PFSK-1 (cell line): ENCODE data around the gene HHATL.

ENCODE experiments used
- FOXP2 ChIP-seq: optimal IDR thresholded peaks from 2 replicates; pipeline ENCODE3; 2011; ENCODE audit warnings: borderline replicate concordance, control low read depth, inconsistent platforms; ENCODE audit not compliant: insufficient read depth; ENCODE audit errors: extremely low read length, extremely low read depth
- POLR2AphosphoS5 ChIP-seq: IDR thresholded peaks from 2 replicates; pipeline ENCODE4 v1.6.1; 2012; ENCODE audit warnings: low read depth, mild to moderate bottlenecking, control low read depth, low read length, moderate library complexity
- SIN3A ChIP-seq: IDR thresholded peaks from 2 replicates; pipeline ENCODE4 v1.6.1; 2012; ENCODE audit warnings: mild to moderate bottlenecking, low read length, moderate library complexity, borderline replicate concordance; ENCODE audit not compliant: insufficient read depth
- TAF1 ChIP-seq: IDR thresholded peaks from 2 replicates; pipeline ENCODE4 v1.6.1; 2012; ENCODE audit warnings: low read length, control low read depth, borderline replicate concordance; ENCODE audit not compliant: insufficient read depth
- TF ChIP-seq, protein P1 (sequence below), 2 experiments: IDR thresholded peaks; 2 replicates each; pipeline versions ENCODE4 v1.6.1 to v1.8.0; 2011 to 2012; ENCODE audit warnings: low read depth in 2 of 2, low read length in 2 of 2, control low read depth in 1 of 2, inconsistent platforms in 1 of 2, mild to moderate bottlenecking in 1 of 2, moderate library complexity in 1 of 2; ENCODE audit not compliant: insufficient read depth in 1 of 2

HHATL gene

DNA sequence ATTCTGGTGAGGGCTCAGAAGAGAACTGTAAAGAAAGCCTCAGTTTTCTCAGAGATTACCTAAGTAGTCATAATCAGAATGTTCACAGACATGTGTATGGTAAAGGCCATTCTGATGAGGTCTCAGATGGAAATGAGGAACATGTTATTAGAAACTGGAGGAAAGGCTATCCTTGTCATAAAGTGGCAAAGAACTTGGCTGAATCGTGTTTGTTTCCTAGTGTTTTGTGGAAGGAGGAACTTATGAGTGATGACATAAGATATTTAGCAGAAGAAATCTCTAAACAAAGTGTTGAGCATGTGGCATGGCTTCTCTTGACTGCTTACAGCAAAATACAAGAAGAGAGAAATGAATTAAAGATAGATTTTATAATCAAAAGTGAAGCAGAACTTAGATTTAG, 30.1 kb downstream of the HHATL start:
- no peak for TF ChIP-seq TAF1
- TF ChIP-seq FOXP2, result no peak
- no peak for TF ChIP-seq POLR2AphosphoS5
- no peak for TF ChIP-seq SIN3A
- TF ChIP-seq, protein P1, sequence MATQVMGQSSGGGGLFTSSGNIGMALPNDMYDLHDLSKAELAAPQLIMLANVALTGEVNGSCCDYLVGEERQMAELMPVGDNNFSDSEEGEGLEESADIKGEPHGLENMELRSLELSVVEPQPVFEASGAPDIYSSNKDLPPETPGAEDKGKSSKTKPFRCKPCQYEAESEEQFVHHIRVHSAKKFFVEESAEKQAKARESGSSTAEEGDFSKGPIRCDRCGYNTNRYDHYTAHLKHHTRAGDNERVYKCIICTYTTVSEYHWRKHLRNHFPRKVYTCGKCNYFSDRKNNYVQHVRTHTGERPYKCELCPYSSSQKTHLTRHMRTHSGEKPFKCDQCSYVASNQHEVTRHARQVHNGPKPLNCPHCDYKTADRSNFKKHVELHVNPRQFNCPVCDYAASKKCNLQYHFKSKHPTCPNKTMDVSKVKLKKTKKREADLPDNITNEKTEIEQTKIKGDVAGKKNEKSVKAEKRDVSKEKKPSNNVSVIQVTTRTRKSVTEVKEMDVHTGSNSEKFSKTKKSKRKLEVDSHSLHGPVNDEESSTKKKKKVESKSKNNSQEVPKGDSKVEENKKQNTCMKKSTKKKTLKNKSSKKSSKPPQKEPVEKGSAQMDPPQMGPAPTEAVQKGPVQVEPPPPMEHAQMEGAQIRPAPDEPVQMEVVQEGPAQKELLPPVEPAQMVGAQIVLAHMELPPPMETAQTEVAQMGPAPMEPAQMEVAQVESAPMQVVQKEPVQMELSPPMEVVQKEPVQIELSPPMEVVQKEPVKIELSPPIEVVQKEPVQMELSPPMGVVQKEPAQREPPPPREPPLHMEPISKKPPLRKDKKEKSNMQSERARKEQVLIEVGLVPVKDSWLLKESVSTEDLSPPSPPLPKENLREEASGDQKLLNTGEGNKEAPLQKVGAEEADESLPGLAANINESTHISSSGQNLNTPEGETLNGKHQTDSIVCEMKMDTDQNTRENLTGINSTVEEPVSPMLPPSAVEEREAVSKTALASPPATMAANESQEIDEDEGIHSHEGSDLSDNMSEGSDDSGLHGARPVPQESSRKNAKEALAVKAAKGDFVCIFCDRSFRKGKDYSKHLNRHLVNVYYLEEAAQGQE (IDR thresholded peaks at IDR 0.05; ENCODE audit: insufficient read depth in 1 of 2, low read depth in 2 of 2, low read length in 2 of 2), result no peak

DNA sequence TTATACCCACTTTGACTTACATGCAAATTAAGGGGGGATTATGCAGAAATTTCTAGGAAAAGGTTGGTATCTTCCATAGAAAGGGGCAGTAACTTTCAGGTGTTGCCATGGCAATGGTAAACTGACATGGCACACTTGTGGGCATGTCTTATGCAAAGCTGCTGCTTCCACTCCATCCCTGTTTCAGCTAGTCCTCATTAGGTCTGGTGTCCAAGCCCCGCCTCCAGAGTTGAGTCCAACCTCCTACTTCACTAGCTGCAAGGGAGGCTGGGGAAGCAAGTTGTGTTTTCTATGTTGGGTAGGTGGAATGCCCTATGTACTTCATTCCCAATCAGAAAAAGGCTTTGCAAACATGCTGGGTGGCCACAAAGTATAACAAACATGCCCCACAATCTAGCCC, 31.9 kb downstream of the HHATL start:
- TF ChIP-seq, protein P1 (IDR thresholded peaks at IDR 0.05; ENCODE audit: insufficient read depth in 1 of 2, low read depth in 2 of 2, low read length in 2 of 2), result no peak
- TF ChIP-seq POLR2AphosphoS5, result no peak
- no peak for TF ChIP-seq SIN3A
- no peak for TF ChIP-seq TAF1
- no peak for TF ChIP-seq FOXP2

DNA sequence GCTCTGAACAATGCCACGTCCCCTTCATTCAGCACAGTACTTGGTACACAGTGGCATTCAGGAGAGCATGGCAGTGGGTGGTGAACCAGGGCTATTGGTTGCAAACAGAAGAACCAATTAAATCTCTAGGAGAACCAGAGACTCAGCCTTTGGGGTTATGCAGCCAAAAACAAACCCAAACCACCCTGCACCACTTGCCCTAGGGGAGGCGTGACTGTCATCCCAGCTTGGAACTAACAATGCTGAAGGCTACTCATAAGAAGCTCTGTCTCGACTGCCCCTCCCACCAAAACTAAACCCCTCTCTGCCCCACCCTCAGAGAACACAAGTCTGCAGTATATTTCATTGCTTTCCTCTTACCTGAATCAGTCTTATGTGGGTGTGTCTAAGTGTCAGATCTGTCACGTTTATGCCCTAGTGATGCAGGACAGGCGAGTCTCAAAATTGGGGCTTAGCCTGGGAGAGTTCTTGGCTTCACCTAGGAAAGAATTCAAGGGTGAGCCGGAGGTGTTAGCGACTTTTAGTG, 32.5 kb downstream of the HHATL start:
- TF ChIP-seq SIN3A (no peak), TAF1 (no peak), FOXP2 (no peak), POLR2AphosphoS5 (no peak)
- TF ChIP-seq, protein P1 (IDR thresholded peaks at IDR 0.05; ENCODE audit: insufficient read depth in 1 of 2, low read depth in 2 of 2, low read length in 2 of 2), result no peak

DNA sequence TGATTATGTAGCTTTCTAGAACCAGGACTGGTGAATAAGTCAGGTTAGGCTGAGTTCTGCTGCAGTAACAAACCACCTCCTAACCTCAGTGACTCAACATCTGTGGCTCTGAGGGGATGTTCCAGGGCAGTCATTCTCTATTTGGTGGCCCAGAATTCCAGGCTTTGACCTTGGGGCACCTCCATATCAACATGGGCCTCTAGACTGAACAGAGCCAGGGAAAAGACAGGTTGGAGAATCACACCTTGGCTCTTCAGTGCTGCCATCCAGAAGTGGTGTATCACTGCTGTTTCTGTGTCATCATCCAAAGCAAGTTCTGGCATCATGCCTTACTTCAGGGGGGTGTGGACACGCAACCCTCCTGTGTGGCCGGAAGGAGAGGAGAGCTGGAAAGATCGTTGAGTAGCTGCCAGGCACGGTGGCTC, 33.8 kb downstream of the HHATL start:
- TF ChIP-seq FOXP2 (no peak), POLR2AphosphoS5 (no peak), TAF1 (no peak), SIN3A (no peak)
- TF ChIP-seq, protein P1 (IDR thresholded peaks at IDR 0.05; ENCODE audit: insufficient read depth in 1 of 2, low read depth in 2 of 2, low read length in 2 of 2), result no peak

DNA sequence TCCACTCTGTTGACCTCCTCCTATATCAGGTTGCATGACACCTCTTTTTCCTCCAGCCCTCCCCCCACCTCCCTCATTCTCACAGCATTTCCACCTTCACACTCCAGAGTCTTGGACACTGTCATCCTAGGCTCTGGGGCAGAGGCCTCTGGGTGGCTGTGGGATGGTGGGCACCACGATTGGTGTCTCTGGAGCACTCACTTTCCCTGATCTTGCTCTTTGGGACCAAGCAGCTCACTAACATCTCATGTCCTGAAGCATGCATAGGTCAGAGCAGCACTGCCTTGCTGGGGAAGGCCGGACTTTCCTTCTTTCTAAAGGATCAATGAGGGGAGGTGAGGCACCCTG, 34.2 kb downstream of the HHATL start:
- TF ChIP-seq POLR2AphosphoS5 (no peak), FOXP2 (no peak), SIN3A (no peak), TAF1 (no peak)
- TF ChIP-seq, protein P1 (IDR thresholded peaks at IDR 0.05; ENCODE audit: insufficient read depth in 1 of 2, low read depth in 2 of 2, low read length in 2 of 2), result no peak
